GM10266 (cell line): Measurements from ENCODE around the gene MGLL.

Source experiments
- DNase-seq: peaks from one replicate; pipeline ENCODE4 v3.0.0; 2012; ENCODE audit errors: extremely low spot score
- CTCF ChIP-seq: IDR thresholded peaks from 2 replicates; pipeline ENCODE4 v1.5.1; 2012; ENCODE audit warnings: mild to moderate bottlenecking, low read depth; ENCODE audit not compliant: control insufficient read depth, insufficient read depth; ENCODE audit errors: missing control alignments

The MGLL gene

GRCh38 chr3:127692501-127693335, 129.6 kb downstream of the MGLL start:
- DNase-seq = no peak
- TF ChIP-seq CTCF = no peak

GRCh38 chr3:127691974-127692373, 130.3 kb downstream of the MGLL start:
- DNase-seq = no peak
- no peak for TF ChIP-seq CTCF

- no peak for TF ChIP-seq CTCF
- no peak for DNase-seq
These were observed 130.8 kb downstream of the MGLL start for GRCh38 chr3:127691489-127691888.

GRCh38 chr3:127690823-127691452, 131.4 kb downstream of the MGLL start:
- peak; percentile 44 for TF ChIP-seq CTCF
- no peak for DNase-seq

- TF ChIP-seq CTCF = no peak
- DNase-seq = no peak
These were observed 132.2 kb downstream of the MGLL start for GRCh38 chr3:127690106-127690505.

- no peak for TF ChIP-seq CTCF
- DNase-seq = no peak
These were observed 133.0 kb downstream of the MGLL start for GRCh38 chr3:127689266-127689860.
